Thoracic aorta (tissue), 2 donors: ENCODE data around the gene CCNL2. TPM values are rescaled to one million over a fixed set of nuclear protein-coding genes. Genes with fewer than 3 reads are reported as not detected.
"Not testable (repeated sequence)": the region's sequence is repeated elsewhere in the genome, so short reads cannot be mapped to it uniquely, and the experiment has no call there.

ENCODE experiments used
- ATAC-seq: fragments of 150-250 bp; one replicate; pipeline ENCODE4 v1.8.0; 2017; ENCODE audit warnings: low read depth; ENCODE audit not compliant: insufficient number of reproducible peaks, low FRiP score
- DNase-seq: peaks from one replicate; pipeline ENCODE4 v3.0.0-alpha.2; 2020; ENCODE audit warnings: low spot score
- H3K27ac ChIP-seq, 2 donors: fragments of 200-600 bp; sonication (generic); 1 replicate in 1 of 2; 2 replicates in 1 of 2; pipeline ENCODE4 v1.5.1; 2016; ENCODE audit warnings: mild to moderate bottlenecking in 2 of 2, moderate library complexity in 2 of 2
- H3K27me3 ChIP-seq: fragments of 200-600 bp; sonication (generic); replicated peaks from 2 replicates; pipeline ENCODE4 v1.6.0; 2016; ENCODE audit warnings: mild to moderate bottlenecking; ENCODE audit not compliant: insufficient read depth
- H3K36me3 ChIP-seq: fragments of 200-600 bp; sonication (generic); one replicate; pipeline ENCODE4 v1.5.1; 2016
- H3K4me1 ChIP-seq, 2 donors: fragments of 200-600 bp; sonication (generic); 1 replicate in 1 of 2; 2 replicates in 1 of 2; pipeline versions ENCODE4 v1.5.1 to v1.6.0; 2016; ENCODE audit warnings: low read depth in 2 of 2, mild to moderate bottlenecking in 1 of 2; ENCODE audit not compliant: control insufficient read depth in 1 of 2
- H3K4me3 ChIP-seq: fragments of 200-600 bp; sonication (generic); 2 replicates; pipeline ENCODE4 v1.5.1; 2016; ENCODE audit warnings: mild to moderate bottlenecking
- H3K9me3 ChIP-seq: fragments of 200-600 bp; sonication (generic); 2 replicates; pipeline ENCODE4 v1.5.1; 2016
- CTCF ChIP-seq: fragments of 200-600 bp; sonication (generic); IDR thresholded peaks from one replicate; pipeline ENCODE4 v1.5.1; 2019; ENCODE audit warnings: antibody characterized with exemption
- total RNA-seq, 2 donors: library from RNA; depleted of rRNA; stranded (reverse); fragments of >200 nt; gene quantifications; one replicate each; pipeline versions ENCODE4 v1.1.0 to v1.2.3, GENCODE V29; 2016

The CCNL2 gene
- total RNA-seq, 2 donors from 2014 or later = 214 to 313 TPM

- Histone ChIP-seq H3K9me3 (no peaks in the 10 kb centered on the region), H3K36me3 (peaks cover 97% of the 10 kb centered on the region), H3K4me1 (no peaks in the 10 kb centered on the region), H3K4me3 (no peak overlapping the region), H3K27me3 (no peaks in the 10 kb centered on the region), H3K27ac (no peak overlapping the region)
- TF ChIP-seq CTCF = no peak
- DNase-seq (no peak), ATAC-seq (no peak)
These were observed 8.5 kb downstream of the CCNL2 start for GRCh38 chr1:1390675-1391074.

GRCh38 chr1:1388078-1388472 is 11.1 kb downstream of the CCNL2 start:
- DNase-seq (no peak), ATAC-seq (no peak)
- Histone ChIP-seq H3K4me1 (no peaks in the 10 kb centered on the region), H3K27me3 (no peaks in the 10 kb centered on the region), H3K36me3 (peaks cover 72% of the 10 kb centered on the region), H3K4me3 (no peak overlapping the region), H3K9me3 (no peaks in the 10 kb centered on the region), H3K27ac (no peak overlapping the region)
- TF ChIP-seq CTCF = no peak

- Histone ChIP-seq H3K27me3 (no peaks in the 10 kb centered on the region), H3K27ac (no peak overlapping the region), H3K36me3 (peaks cover 65% of the 10 kb centered on the region), H3K4me3 (no peak overlapping the region), H3K9me3 (no peaks in the 10 kb centered on the region), H3K4me1 (no peaks in the 10 kb centered on the region)
- ATAC-seq (no peak), DNase-seq (no peak)
- no peak for TF ChIP-seq CTCF
These were observed 11.7 kb downstream of the CCNL2 start for GRCh38 chr1:1387098-1388077.

GRCh38 chr1:1385931-1386330 is 13.2 kb downstream of the CCNL2 start:
- Histone ChIP-seq H3K27me3 (no peaks in the 10 kb centered on the region), H3K36me3 (peaks cover 52% of the 10 kb centered on the region), H3K9me3 (no peaks in the 10 kb centered on the region), H3K4me1 (no peaks in the 10 kb centered on the region), H3K27ac (no peak overlapping the region), H3K4me3 (no peak overlapping the region)
- no peak for ATAC-seq
- no peak for TF ChIP-seq CTCF
- no peak for DNase-seq

GRCh38 chr1:1385339-1385738 is 13.8 kb downstream of the CCNL2 start:
- H3K4me1 ChIP-seq, DNase-seq, H3K27ac ChIP-seq, H3K9me3 ChIP-seq, H3K4me3 ChIP-seq, ATAC-seq, H3K27me3 ChIP-seq: not testable (repeated sequence)
- peaks cover 46% of the 10 kb centered on the region for H3K36me3 ChIP-seq
